Measurements from ENCODE around the gene TRPC6.

TRPC6 gene

GRCh38 chr11:101583251-101584128 lies at the start of gene TRPC6:
Gene TRPC6 (minus strand): TSS chr11:101584007. CDS start chr11:101583503, 504 bp downstream.
- DNase-seq (ENCODE audit: low read depth): no peak

- DNase-seq (ENCODE audit: low read depth): no peak
Measured at GRCh38 chr11:101620026-101620425, 36.2 kb upstream of the TRPC6 start.

GRCh38 chr11:101618709-101619108 lies 34.9 kb upstream of the TRPC6 start:
- peak; percentile 31 for DNase-seq (ENCODE audit: low read depth)

- no peak for DNase-seq (ENCODE audit: low read depth)
Measured at GRCh38 chr11:101617735-101618332, 34.0 kb upstream of the TRPC6 start.

GRCh38 chr11:101612481-101612880 lies 28.7 kb upstream of the TRPC6 start:
- no peak for DNase-seq (ENCODE audit: low read depth)

- no peak for DNase-seq (ENCODE audit: low read depth)
Measured at GRCh38 chr11:101600924-101601323, 17.1 kb upstream of the TRPC6 start.

- DNase-seq (ENCODE audit: low read depth): no peak
Measured at GRCh38 chr11:101586965-101587364, 3.2 kb upstream of the TRPC6 start.

GRCh38 chr11:101584655-101585054 lies 848 bp upstream of the TRPC6 start:
- no peak for DNase-seq (ENCODE audit: low read depth)

GRCh38 chr11:101584129-101584515 lies 315 bp upstream of the TRPC6 start:
- no peak for DNase-seq (ENCODE audit: low read depth)

GRCh38 chr11:101582989-101583250 lies 887 bp downstream of the TRPC6 start:
- DNase-seq (ENCODE audit: low read depth): no peak

- no peak for DNase-seq (ENCODE audit: low read depth)
Measured at GRCh38 chr11:101582236-101582988, 1.4 kb downstream of the TRPC6 start.

- DNase-seq (ENCODE audit: low read depth): no peak
Measured at GRCh38 chr11:101577461-101577860, 6.3 kb downstream of the TRPC6 start.

GRCh38 chr11:101576456-101576855 lies 7.4 kb downstream of the TRPC6 start:
- no peak for DNase-seq (ENCODE audit: low read depth)

GRCh38 chr11:101574886-101575285 lies 8.9 kb downstream of the TRPC6 start:
- no peak for DNase-seq (ENCODE audit: low read depth)

GRCh38 chr11:101567071-101567470 lies 16.7 kb downstream of the TRPC6 start:
- DNase-seq (ENCODE audit: low read depth): no peak

- no peak for DNase-seq (ENCODE audit: low read depth)
Measured at GRCh38 chr11:101566626-101567025, 17.2 kb downstream of the TRPC6 start.

GRCh38 chr11:101563166-101563565 lies 20.6 kb downstream of the TRPC6 start:
- no peak for DNase-seq (ENCODE audit: low read depth)

- no peak for DNase-seq (ENCODE audit: low read depth)
Measured at GRCh38 chr11:101555366-101555765, 28.4 kb downstream of the TRPC6 start.

GRCh38 chr11:101553891-101554292 lies 29.9 kb downstream of the TRPC6 start:
- no peak for DNase-seq (ENCODE audit: low read depth)

- no peak for DNase-seq (ENCODE audit: low read depth)
Measured at GRCh38 chr11:101552888-101553287, 30.9 kb downstream of the TRPC6 start.

GRCh38 chr11:101528541-101528940 lies 55.3 kb downstream of the TRPC6 start:
- no peak for DNase-seq (ENCODE audit: low read depth)

- no peak for DNase-seq (ENCODE audit: low read depth)
Measured at GRCh38 chr11:101523634-101524260, 60.1 kb downstream of the TRPC6 start.

- DNase-seq (ENCODE audit: low read depth): no peak
Measured at GRCh38 chr11:101523193-101523592, 60.6 kb downstream of the TRPC6 start.

All from stromal cell of bone marrow (primary cell).